HepG2 (cell line): ENCODE measurements around the gene PARP14. TPM values are rescaled to one million over a fixed set of nuclear protein-coding genes. Genes with fewer than 3 reads are reported as not detected.
A peak's percentile ranks its signal among the peaks of the same experiment; 100 is the strongest.

Experiments
- ARID5B ChIP-seq: IDR thresholded peaks from 2 replicates; pipeline ENCODE4 v1.4.0; 2020; ENCODE audit warnings: mild to moderate bottlenecking, missing genetic modification reagents
- DRAP1 ChIP-seq: IDR thresholded peaks from 2 replicates; pipeline ENCODE4 v1.6.1; 2016; ENCODE audit warnings: missing genetic modification reagents, missing compliant biosample characterization
- ELF3 ChIP-seq: IDR thresholded peaks from 2 replicates; pipeline ENCODE4 v1.6.1; 2016; ENCODE audit warnings: missing genetic modification reagents, missing compliant biosample characterization
- FOXK1 ChIP-seq: sonication (generic); formaldehyde crosslinking; IDR thresholded peaks from 2 replicates; pipeline ENCODE4 v1.4.0; 2020; ENCODE audit warnings: low read depth, missing genetic modification reagents, borderline replicate concordance
- FOXP4 ChIP-seq: sonication (generic); formaldehyde crosslinking; IDR thresholded peaks from 2 replicates; pipeline ENCODE4 v1.4.0; 2020; ENCODE audit warnings: missing genetic modification reagents
- IKZF5 ChIP-seq: IDR thresholded peaks from 2 replicates; pipeline ENCODE4 v1.6.1; 2018; ENCODE audit warnings: missing genetic modification reagents, mild to moderate bottlenecking, missing compliant biosample characterization
- IRF9 ChIP-seq: sonication (generic); formaldehyde crosslinking; IDR thresholded peaks from 2 replicates; pipeline ENCODE4 v1.8.0; 2022; ENCODE audit warnings: missing genetic modification reagents, mild to moderate bottlenecking, borderline replicate concordance
- LCORL ChIP-seq, 2 experiments: fragments of 450-650 bp in 1 of 2; sonication (generic) in 1 of 2; formaldehyde crosslinking in 1 of 2; IDR thresholded peaks; 2 replicates each; pipeline versions ENCODE4 v1.5.0 to v1.6.1; 2017 to 2020; ENCODE audit warnings: antibody characterized with exemption in 1 of 2, missing genetic modification reagents in 1 of 2
- NPAS2 ChIP-seq: sonication (generic); formaldehyde crosslinking; IDR thresholded peaks from 2 replicates; pipeline ENCODE4 v1.8.0; 2022; ENCODE audit warnings: mild to moderate bottlenecking, missing genetic modification reagents, borderline replicate concordance
- PITX1 ChIP-seq: sonication (generic); formaldehyde crosslinking; IDR thresholded peaks from 2 replicates; pipeline ENCODE4 v1.5.1; 2020; ENCODE audit warnings: mild to moderate bottlenecking, missing genetic modification reagents
- SNAPC5 ChIP-seq: sonication (generic); formaldehyde crosslinking; IDR thresholded peaks from 2 replicates; pipeline ENCODE4 v1.8.1; 2023; ENCODE audit warnings: mild to moderate bottlenecking, missing genetic modification reagents, borderline replicate concordance
- SRY ChIP-seq: sonication (generic); formaldehyde crosslinking; IDR thresholded peaks from 2 replicates; pipeline ENCODE4 v1.8.0; 2022; ENCODE audit warnings: mild to moderate bottlenecking, missing genetic modification reagents
- TBX3 ChIP-seq: fragments of 450-650 bp; IDR thresholded peaks from 2 replicates; pipeline ENCODE4 v1.6.1; 2017; ENCODE audit warnings: antibody characterized with exemption, mild to moderate bottlenecking, inconsistent platforms, borderline replicate concordance
- ZBTB42 ChIP-seq: sonication (generic); formaldehyde crosslinking; IDR thresholded peaks from 2 replicates; pipeline ENCODE4 v1.5.0; 2020; ENCODE audit warnings: mild to moderate bottlenecking, missing genetic modification reagents
- ZBTB43 ChIP-seq: sonication (generic); formaldehyde crosslinking; conservative IDR thresholded peaks from 2 replicates; pipeline ENCODE4 v1.4.0; 2020; ENCODE audit warnings: missing genetic modification reagents
- ZNF20 ChIP-seq: sonication (generic); formaldehyde crosslinking; IDR thresholded peaks from 2 replicates; pipeline ENCODE4 v1.4.0; 2020; ENCODE audit warnings: mild to moderate bottlenecking, moderate library complexity, missing genetic modification reagents
- ZNF292 ChIP-seq: sonication (generic); formaldehyde crosslinking; IDR thresholded peaks from 2 replicates; pipeline ENCODE4 v1.8.1; 2022; ENCODE audit warnings: mild to moderate bottlenecking, low read depth, missing genetic modification reagents, borderline replicate concordance
- ZNF652 ChIP-seq: IDR thresholded peaks from 2 replicates; pipeline ENCODE4 v1.6.1; 2016; ENCODE audit warnings: low read depth, borderline replicate concordance
- ZNF878 ChIP-seq: sonication (generic); formaldehyde crosslinking; IDR thresholded peaks from 2 replicates; pipeline ENCODE4 v1.8.1; 2023; ENCODE audit warnings: mild to moderate bottlenecking, missing genetic modification reagents, moderate library complexity
- polyA plus RNA-seq, 8 experiments: library from polyadenylated mRNA; depleted of rRNA in 3 of 8; stranded (reverse) in 7 of 8; unstranded in 1 of 8; fragments of >200 nt; fragmentation: Illumina TruSeq in 4 of 8; extraction: Trizol in 4 of 8; gene quantifications; 2 replicates each; pipeline versions ENCODE4 v1.2.1 to v1.2.3, GENCODE V29; 2011 to 2016; ENCODE audit warnings: low read depth in 4 of 8, missing spikeins in 1 of 8, mixed read lengths in 1 of 8; ENCODE audit not compliant: insufficient read depth in 1 of 8
- total RNA-seq, 5 experiments: library from RNA; depleted of rRNA; stranded (reverse); fragments of >200 nt; fragmentation: Illumina TruSeq; extraction: Trizol; gene quantifications; 2 replicates each; pipeline ENCODE4 v1.2.3, GENCODE V29; 2016; ENCODE audit warnings: low read depth in 1 of 5

The PARP14 gene
- total and polyA plus RNA-seq, 2 of the 13 experiments (the other 11 are each of a cell fraction or from before 2014, with no cell fraction given) = 9.0 to 19.1 TPM

GRCh38 chr3:122691195-122691594, 10.6 kb downstream of the PARP14 start (continued):
- TF ChIP-seq FOXP4 (CRISPR knock-in tag) = peak; percentile 41; the same call in 1 of the 2 replicates
- TF ChIP-seq ZNF652 (CRISPR knock-in tag) = 0 out of 2 replicates have a peak, but pooled peaks have one; percentile 32
- peak; percentile 79 for TF ChIP-seq ARID5B
- no peak for TF ChIP-seq NPAS2
- TF ChIP-seq IKZF5 = peak; percentile 73; the same call in 1 of the 2 replicates
- no peak for TF ChIP-seq TBX3
- TF ChIP-seq ELF3 (CRISPR knock-in tag) = 0 out of 2 replicates have a peak, but pooled peaks have one; percentile 20
- TF ChIP-seq IRF9 (CRISPR knock-in tag) = no peak
- TF ChIP-seq ZNF20 (CRISPR knock-in tag) = no peak
- peak; percentile 27; the same call in 1 of the 2 replicates for TF ChIP-seq FOXK1
- TF ChIP-seq ZBTB43 (CRISPR knock-in tag) = 0 out of 2 replicates have a peak, but pooled peaks have one; percentile 38
- TF ChIP-seq ZNF292 (CRISPR knock-in tag) = peak; percentile 50; the same call in 1 of the 2 replicates
- no peak for TF ChIP-seq SRY (CRISPR knock-in tag)
- TF ChIP-seq ZBTB42 (CRISPR knock-in tag) = no peak
- no peak for TF ChIP-seq ZNF878
- no peak for TF ChIP-seq LCORL (IDR thresholded peaks at IDR 0.05)
- TF ChIP-seq LCORL (CRISPR knock-in tag; IDR thresholded peaks at IDR 0.05) = 0 out of 2 replicates have a peak, but pooled peaks have one; percentile 41
- TF ChIP-seq SNAPC5 = no peak
- peak; percentile 43; the same call in 1 of the 2 replicates for TF ChIP-seq DRAP1 (CRISPR knock-in tag)
- TF ChIP-seq PITX1 = no peak
